Globus pallidus (tissue), 1 donor: ENCODE results near the gene TRAF3IP1.

Experiments used
- DNase-seq: peaks from one replicate; pipeline ENCODE4 v3.0.0-alpha.2; 2015; ENCODE audit warnings: low spot score

Gene TRAF3IP1

DNA sequence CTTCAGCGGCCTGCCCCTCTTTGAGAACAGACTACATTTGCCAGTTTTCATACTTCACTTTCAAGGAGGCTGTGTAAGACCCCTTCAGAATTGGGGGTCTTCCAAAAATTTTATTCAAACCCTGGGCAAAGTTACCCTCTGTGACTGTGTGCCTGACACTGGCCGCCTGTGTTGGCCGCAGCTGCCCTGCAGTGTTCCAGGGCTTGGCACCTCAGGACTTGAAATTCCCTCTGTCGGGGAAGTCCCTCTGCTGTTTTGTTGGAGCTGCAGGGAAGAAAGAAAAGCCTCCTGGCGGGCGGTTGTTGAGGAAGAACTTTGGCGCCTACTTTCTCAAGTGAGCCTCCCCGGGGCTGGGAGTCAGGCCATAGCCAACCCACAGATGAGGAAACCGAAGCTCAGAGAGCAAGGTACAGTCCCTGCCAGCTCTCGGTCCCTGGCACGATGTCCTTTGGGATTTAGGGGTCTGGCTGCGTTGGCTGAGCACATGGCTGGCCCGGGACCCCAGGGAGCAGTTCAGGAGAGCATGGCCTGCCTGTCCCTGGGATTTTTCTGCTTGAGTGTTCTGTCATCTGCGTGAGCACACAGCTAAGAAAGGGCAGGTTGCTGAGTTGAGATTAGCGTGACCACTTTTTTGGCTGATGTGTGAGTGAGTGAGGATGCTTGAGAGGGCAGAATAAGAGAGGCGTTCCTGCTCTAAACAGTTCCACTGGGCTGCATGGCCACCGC, 88.5 kb downstream of the TRAF3IP1 start:
- DNase-seq, result no peak

DNA sequence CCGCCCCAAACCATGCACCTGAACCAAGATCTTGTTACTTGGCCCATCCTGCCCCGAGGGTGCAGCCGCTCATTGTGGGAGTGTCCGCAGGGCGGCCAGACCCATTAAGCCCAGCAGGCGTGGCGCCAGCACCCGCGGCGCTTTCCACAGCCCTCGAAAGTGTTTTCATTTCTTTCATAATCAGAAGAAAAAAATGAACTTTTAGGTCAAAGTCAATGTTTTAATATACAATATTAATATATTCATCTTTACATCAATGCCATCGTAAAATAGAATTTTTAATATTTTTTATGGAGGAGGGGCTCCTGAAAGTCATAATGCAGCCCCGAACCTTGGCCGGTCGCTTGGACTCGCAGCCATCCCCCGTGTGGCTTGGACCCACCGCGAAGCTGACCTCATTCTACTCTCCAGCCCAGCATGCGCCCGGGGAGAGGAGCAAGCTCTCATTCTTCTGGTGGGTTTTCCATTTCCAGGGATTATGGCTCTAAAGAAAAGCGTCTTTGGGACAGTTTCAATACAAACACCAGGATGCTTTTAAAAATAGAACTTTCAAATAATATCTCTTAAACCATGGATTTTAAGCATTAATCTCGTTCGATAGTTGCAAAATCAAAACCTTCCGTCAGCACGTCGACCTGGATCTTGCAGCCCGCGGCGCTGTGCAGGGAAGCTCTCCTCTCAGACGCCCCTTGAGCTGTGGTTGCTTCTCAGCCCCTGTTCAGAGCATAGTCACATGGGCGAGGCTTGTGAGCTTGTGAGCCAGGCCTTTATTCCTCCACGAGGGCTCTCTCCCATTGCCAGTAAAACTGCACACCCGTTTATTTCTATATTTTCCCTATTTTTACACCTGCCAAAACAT, 89.3 kb downstream of the TRAF3IP1 start:
- no peak for DNase-seq

DNA sequence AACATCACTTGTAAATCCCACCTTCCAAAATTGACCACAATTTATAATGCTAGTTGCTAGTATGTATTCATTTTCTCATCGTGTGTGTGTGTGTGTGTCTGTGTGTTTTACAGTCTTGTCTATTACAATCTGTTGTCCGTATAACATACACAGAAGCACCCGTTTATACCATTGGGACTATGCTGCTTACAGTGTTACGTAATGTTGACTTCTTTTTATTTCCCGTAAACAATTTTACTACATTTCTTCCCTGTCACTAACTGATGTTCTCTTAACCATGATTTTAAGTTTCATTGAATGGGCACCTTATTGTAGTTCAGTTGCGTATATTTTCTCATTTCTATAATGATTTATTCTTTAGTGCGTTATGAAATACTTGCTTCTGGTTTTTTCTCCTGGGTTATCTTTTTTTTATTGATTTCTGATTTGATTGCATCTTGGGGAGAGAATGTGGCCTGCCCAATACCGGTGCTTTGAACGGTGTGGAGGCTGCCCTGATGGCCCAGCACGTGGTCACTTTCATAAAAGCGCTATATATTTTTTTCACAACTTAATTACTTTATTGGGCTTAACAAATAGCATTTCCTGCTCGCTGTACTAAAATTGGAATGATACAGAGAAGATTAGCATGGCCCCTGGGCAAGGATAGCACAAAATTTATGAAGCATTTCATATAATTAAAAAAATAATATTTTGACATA, 91.9 kb downstream of the TRAF3IP1 start:
- no peak for DNase-seq

DNA sequence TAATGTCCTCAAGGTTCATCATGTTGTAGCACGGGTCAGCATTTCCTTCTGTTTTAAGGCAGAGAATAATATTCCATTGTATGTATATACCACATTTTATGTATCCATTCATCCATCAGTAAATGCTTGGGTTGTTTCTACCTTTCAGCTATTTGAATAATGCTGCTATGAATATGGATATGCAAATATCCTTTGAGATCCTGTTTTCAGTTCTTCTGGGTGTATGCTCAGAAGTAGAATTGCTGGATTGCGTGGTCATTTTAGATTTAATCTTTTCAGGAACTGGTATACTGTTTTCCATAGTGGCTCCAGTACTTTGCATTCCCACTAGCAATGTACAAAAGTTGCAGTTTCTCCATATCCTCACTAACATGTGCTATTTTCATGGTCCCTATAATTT, 93.0 kb downstream of the TRAF3IP1 start:
- no peak for DNase-seq

DNA sequence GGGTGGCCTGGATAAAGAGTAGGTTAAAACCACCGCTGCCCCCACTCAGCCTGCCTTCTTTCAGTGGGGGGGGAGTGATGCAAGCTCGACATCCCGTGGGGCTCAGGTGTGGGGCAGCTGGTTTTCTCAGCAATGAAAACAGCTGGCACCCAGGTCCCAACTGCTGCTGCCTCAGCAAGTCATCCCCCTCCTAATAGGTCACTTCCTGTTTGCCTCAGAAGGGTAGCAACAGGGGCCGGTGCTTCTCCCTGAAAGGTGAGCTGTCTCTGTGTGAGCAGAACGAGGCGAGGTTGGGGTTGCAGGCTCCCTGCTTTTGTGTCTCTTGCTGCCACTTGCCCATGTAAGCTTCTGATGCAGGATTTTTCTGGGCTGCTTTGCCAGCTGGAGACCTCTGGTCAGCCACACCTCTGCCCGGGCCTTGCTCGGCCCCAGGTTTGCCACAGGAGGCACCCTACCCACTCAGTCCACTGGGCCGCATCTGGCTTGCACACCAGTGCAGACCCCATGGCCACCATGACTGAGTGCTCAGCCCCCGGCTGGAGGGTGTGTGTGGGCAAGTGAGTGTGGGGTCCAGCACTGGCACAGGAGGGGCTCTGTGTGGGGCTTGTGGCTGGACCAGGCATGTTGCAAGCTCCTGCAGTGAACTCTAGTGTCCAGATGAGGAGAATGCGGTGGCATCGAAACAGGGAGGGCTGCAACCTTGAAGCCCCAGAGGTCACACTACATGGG, 94.9 kb downstream of the TRAF3IP1 start:
- DNase-seq, result no peak

DNA sequence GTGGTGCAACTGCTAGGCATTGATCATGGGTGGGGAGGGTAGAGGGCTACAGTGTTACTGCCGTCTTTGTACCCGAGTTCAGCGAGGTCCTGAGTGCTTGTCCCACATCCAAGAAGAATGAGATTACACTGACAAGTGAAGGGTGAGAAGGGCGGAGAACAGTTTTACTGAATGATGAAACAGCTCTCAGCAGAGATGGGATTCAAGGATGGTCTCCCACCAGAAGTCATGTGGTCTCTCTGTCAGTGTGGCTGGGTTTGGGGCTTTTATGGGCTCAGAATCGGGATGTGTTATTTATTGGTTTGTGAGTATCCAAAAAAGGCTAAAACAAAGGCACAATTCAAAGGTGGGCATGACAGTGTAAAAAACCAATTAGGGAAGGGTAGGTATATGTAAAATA, 95.6 kb downstream of the TRAF3IP1 start:
- DNase-seq, result no peak

DNA sequence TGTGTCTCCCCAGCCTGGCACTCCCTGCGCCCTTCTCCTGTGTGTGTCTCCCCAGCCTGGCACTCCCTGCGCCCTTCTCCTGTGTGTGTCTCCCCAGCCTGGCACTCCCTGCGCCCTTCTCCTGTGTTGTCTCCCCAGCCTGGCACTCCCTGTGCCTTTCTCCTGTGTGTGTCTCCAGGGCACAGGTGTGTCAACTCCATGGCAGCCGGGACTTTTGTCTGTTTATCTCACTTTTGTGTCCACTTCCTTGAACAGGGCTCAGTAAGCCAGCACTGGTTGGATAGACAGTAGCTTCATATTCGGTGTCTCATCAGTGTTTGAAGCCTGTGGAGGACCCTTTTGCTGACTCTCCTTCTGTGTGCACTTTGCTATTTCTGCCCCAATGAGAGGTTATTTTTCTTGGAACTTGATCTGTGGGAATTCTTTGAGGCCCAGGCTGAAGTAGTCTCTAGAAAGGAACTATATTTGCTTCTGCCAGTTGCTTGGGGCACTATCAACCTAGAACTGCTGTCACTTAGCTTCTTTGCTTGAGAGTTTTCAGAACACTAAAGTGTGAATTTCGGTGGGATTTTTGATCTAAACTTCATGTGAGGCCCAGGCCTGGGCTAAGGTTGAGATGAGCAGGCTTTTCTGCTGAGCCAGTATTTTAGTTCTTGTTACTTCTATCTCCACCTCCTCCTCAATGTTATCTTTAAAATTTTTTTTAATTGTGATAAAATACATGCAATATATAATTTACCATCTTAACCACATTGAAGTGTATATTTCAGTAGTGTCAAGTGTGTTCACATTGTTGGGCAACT, 98.1 kb downstream of the TRAF3IP1 start:
- DNase-seq, result no peak

DNA sequence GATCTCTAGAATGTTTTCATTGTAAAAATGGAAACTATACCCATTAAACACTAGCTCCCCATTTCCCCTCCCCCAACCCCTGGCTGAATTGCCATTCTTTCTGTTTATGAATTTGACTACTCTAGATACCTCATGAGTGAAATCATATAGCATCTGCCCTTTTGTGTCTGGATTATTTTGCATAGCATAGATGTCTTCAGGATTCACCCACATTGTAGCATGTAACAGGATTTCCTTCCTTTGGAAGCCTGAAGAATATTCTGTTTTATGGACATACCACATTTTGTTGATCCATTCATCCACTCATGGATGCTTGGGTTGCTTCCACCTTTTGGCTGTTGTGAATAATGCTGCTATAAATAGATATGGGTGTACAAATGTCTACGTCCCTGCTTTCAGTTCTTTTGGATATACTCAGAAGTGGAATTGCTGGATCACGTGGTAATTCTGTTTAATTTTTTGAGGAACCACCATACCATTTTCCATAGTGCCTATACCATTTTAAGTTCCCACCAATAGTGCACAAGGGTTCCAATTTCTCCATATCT, 98.8 kb downstream of the TRAF3IP1 start:
- DNase-seq, result no peak

DNA sequence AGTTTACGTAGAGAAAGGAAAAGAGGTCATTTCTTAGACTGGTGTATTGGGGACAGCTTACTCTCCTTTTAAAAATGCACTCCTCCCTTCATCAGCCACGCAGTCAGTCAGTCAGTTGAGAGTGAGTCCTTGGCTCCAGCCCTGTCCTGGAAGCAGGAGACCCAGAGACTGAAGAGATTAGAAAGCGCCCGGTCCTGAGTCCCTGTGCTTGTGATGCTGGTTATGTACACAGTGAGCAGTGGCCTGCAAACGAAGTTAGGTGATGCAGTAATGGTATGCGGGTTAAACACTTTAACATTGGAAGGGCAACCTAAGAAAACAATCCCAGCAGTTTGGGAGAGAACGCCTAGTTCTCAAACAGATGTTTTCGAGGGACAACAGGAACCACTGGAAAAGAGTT, 100.1 kb downstream of the TRAF3IP1 start:
- DNase-seq, result no peak

DNA sequence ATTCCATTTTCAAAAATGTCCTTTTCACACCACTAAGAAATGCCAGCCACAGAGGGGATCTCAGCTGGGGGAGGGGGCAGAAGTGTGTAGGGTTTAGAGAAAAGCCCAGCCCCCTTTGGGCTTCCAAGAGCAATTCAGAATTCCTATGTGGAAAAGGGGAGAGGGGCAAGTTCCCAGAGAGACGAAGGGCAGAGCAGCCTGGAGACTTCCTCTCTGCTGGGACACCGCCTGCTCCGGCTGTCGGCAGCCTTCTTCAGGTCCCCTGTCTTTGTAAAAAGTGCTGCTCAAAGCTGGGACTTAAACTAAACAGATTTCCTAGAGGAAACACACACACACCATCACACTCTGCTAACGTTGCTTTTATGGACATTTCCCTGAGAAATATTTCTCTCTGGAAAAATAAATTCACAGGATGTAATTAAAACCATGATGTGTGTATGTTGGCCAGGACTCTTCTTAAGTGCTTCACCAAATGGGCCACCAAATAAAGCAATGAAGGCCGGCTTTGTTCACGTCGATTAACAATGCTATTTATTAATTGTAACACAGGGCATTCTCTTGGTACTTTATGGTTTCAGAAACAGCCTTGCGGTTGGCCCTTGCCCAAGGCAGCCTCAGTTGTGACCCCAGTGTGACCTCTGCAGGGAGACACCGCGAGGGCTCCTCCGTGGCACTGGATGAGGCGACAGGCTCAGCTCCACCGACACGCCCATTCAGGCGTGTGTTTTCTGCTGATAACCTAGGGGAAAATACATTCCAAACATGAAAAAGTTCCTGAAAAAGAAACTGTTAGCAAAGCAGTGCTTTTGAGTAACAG, 100.8 kb downstream of the TRAF3IP1 start:
- DNase-seq, result no peak

DNA sequence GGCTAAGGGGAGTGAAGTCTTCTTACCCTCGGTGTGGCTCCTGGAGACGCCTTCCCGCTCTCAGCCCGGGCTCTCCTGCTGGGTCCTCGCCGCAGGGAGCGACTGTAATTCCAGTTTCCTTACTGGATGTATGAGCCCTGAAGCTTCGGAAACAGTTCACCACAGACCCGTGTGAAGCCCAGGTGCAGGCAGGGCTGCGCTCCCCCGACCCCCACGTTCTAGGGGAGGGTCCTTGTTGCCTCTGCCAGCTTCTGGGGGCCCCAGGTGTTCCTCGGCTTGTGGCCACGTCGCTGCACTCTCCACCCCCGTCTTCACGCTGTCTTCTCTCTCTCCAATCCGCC, 101.3 kb downstream of the TRAF3IP1 start:
- no peak for DNase-seq

DNA sequence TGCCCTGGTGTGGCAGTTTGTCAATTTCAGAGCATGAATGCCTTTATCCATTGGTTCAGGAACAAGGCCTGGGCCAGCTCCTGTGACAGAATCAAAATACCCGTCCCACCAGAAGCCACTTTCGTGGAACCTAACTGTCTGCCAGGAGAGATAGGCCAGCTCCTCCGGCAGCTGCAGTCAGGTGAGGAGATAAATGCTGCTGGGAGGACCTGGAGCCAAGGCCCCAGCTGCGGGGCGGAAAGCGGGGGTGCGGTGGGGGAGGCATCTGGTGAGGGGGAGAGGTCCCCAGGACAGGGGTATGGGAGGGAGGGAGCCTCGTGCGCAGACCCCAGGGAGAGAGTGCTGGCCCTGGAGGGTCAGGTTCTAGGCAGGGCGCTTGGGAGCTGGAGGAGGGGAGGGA, 102.0 kb downstream of the TRAF3IP1 start:
- no peak for DNase-seq

DNA sequence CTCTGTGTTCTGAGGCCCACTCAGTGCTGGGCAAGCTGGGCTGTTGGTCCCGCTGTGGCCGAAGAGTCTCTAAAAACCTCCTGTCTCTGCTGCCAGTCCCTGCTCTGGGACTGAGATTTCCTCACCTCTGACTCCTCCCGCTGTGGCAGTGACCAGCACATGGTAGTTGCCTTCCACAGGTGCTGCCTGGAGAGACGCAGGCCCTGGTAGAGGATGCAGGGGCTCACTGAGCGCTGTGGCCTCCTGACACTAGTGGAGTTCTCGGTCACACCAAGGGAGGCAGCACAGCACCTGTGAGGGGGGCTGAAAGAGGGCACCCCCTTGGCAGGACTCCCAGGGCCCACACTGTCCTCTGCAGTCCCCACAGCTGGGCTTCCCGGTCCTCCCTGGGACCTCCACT, 102.6 kb downstream of the TRAF3IP1 start:
- no peak for DNase-seq

DNA sequence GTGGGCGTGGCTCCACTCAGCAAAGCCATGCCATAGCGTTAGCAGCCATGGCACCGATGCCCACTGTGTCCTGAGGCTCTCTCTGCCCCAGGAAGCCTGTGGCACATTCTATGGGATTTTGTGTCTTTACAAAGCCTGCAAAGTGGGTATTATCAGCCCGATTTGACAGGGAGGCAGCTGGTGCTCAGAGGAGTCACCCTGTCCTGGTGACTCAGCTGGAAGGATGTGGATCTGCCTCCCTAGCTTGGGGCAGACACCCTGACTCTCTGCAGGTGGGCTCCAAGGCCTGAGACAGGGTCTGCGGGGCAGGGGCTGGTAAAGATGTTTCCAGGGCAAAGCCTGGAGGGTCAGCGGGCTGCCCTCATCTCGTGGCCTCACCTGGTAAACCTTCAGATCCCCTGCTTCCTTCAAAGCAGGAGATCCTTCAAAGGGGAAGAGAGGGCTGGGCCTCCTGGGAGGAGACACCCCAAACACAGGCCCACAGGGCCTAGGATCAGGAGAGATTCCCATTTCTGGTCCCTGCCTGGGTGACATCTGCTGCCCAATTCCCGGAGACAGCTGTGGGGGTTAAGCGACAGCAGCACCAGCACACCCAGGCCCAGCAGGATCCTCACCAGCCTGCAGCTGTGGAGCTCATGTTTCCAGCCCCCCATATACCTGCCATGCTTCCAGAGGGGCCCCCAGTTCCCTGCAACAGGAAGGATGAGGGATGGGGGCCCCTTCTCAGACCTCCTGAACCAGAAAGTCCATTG, 103.4 kb downstream of the TRAF3IP1 start:
- no peak for DNase-seq

DNA sequence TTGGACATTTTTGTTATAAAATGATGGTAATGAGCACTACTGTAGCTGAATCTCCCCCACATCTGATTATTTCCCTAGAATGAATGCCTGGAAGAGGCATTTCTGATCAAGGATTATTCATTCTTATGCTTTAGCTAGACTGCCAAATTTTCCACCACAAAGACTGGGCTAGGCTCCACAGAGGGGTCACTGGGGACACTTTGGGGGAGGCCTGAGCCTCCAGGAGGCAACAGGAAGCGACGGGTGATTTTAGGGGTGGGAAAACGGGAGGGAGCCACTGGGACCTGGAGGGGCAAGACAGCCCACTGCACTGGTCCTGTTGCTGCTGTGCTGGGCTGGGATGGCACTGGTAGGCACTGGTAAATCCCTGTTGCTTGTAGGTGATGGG, 104.0 kb downstream of the TRAF3IP1 start:
- no peak for DNase-seq

DNA sequence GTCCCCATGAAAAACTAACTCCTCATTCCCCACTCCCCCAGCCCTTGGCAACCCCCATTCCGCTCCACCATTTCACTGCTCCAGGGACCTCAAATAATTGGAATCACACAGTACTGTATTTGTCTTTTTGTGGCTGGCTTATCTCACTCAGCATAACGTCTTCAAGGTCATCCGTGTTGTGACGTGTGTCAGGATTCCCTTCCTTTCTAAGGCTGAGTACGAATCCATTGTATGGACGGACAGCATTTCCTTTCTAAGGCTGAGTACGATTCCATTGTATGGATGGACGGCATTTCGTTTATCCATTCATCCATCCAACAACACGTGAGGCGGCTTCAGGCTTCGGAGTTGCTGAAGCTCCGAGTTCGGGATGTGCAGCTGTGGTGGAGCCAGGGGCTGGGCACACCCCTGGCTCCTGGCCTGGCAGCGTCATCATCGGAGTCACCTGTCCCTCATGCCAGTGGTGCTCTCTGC, 105.2 kb downstream of the TRAF3IP1 start:
- no peak for DNase-seq

DNA sequence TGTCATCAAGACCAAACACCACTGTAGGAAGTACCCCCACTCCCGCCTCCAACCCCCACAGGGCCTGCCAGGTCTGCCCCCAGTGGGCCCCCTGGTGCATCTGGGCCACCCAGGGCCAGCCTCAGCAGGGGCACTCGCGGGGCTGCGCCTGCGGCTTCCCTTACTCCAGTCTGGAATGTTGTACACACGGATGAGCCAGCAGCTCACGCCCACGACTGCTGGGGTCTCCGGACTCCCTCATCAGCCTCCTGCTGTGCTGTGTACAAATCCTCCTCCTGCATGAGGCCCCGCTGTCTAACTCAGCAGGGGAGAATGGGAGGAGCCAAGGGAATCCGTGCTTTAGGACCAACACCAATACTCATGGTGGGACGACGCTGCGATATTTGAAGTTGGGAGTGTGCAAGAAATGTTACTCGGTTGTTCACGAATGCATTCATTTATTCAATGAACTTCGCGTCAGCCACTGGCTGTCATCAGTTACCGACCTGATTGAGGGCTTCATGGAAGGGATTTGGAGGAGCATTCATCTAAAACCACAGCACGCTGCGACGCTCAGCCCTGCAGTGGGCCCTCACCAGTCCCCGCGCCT, 105.8 kb downstream of the TRAF3IP1 start:
- no peak for DNase-seq

DNA sequence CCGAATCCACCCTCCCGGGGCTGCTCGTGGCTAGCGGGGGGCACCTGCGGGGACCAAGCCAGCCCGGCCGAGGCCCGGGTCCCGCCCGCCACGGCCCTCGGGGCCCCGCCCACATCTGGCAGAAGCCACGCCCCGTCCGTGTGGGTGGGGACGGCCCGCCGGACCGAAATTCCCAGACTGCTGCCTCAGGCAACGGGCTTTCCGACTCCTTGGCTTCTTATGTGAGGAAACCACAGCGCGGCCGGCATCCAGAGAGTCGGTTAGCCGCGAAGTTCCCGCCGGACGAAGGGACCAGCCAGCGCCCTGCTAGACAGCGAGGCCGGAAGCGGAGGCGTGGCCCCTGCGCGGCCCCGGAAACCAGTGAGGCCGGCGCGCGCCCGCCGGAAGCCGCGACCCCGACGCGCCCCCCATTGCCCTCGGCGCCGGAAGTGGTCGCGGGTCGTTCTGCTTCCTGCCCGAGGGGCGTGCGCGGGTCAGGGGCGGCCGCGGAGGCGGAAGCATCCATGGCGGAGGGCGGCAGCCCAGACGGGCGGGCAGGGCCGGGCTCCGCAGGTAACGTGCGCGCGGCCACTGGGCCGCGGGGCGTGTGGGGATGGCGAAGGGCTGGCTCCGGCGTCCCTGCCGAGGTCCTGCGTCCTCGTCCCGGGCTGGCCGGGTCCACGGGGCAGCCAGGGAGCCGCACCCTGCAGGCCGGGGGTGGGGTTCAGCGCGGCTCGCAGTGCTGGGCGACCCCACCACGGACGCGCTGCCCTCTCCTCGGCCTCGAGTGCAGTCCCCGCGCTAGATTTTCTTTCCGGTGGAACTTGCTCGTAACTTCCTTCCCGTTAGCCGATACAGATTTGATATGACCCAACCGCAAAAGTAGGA, 106.5 kb downstream of the TRAF3IP1 start, which contains the start of gene ASB1:
Gene ASB1 (plus strand): TSS at position 360 of the 867 bp plus-strand sequence. CDS start 144 bp downstream, at position 504.
- peak; percentile 57 for DNase-seq
